Activated CD8-positive, alpha-beta memory T cell treated with anti-CD3 and anti-CD28 coated beads for 4 hours (primary cell): ENCODE measurements around the gene MLN.

Experiments
- DNase-seq, 2 donors: peaks; one replicate each; pipeline ENCODE4 v3.0.0-alpha.2; 2020; ENCODE audit warnings: low read depth in 2 of 2

The MLN gene

GRCh38 chr6:33771146-33772081 lies 32.4 kb downstream of the MLN start:
- peak; percentile 23 to 27 for DNase-seq

- DNase-seq, result no peak
These were observed 33.0 kb downstream of the MLN start for GRCh38 chr6:33770833-33771145.

- no peak for DNase-seq
These were observed 33.5 kb downstream of the MLN start for GRCh38 chr6:33770124-33770832.

- no peak for DNase-seq
These were observed 34.5 kb downstream of the MLN start for GRCh38 chr6:33769248-33769821.

GRCh38 chr6:33768644-33769120 lies 35.1 kb downstream of the MLN start:
- peak; percentile 32 to 34 for DNase-seq

- no peak for DNase-seq
These were observed 36.6 kb downstream of the MLN start for GRCh38 chr6:33766921-33767907.

GRCh38 chr6:33765368-33765767 lies 38.4 kb downstream of the MLN start:
- DNase-seq, result no peak

GRCh38 chr6:33764036-33764435 lies 39.8 kb downstream of the MLN start:
- DNase-seq, result no peak

GRCh38 chr6:33763483-33763882 lies 40.3 kb downstream of the MLN start:
- DNase-seq, result no peak

GRCh38 chr6:33762713-33763112 lies 41.1 kb downstream of the MLN start:
- no peak for DNase-seq

GRCh38 chr6:33761922-33762629 lies 41.7 kb downstream of the MLN start:
- peak in 1 of 2 donors; percentile 4 for DNase-seq

- no peak for DNase-seq
These were observed 42.3 kb downstream of the MLN start for GRCh38 chr6:33761581-33761921.

- DNase-seq, result no peak
These were observed 43.7 kb downstream of the MLN start for GRCh38 chr6:33759887-33760629.

GRCh38 chr6:33758815-33759216 lies 45.0 kb downstream of the MLN start:
- DNase-seq, result no peak

GRCh38 chr6:33757906-33758305 lies 45.9 kb downstream of the MLN start:
- no peak for DNase-seq

GRCh38 chr6:33757113-33757512 lies 46.7 kb downstream of the MLN start:
- DNase-seq, result no peak

GRCh38 chr6:33756211-33756954 lies 47.4 kb downstream of the MLN start:
- no peak for DNase-seq

- DNase-seq, result no peak
These were observed 48.5 kb downstream of the MLN start for GRCh38 chr6:33755070-33755869.

GRCh38 chr6:33754222-33754621 lies 49.6 kb downstream of the MLN start:
- DNase-seq, result no peak
